ENCODE results near the gene PDE4D. TPM values are rescaled to one million over a fixed set of nuclear protein-coding genes. Genes with fewer than 3 reads are reported as not detected.

PDE4D gene
- total RNA-seq, 4 donors from 2014 or later: 6.0 to 36.2 (median 10.0) TPM

GRCh38 chr5:59089767-59090166, 803.8 kb downstream of the PDE4D start:
- TF ChIP-seq CTCF (IDR thresholded peaks at IDR 0.05) (no peak), POLR2A (IDR thresholded peaks at IDR 0.05) (no peak)
- Histone ChIP-seq H3K36me3 (no peaks in the 10 kb centered on the region), H3K4me1 (peaks cover 0 to 13% (median 0%) of the 10 kb centered on the region in 3 donors), H3K9me3 (no peaks in the 10 kb centered on the region), H3K27ac (no peak overlapping the region), H3K27me3 (no peaks in the 10 kb centered on the region), H3K4me3 (no peak overlapping the region)
- WGBS, 2 donors: 90 to 97% methylated on average over 3 of the region's 3 CpGs
- intact Hi-C loops (cut with DNase I): no loop called here
- no peak for DNase-seq

- Histone ChIP-seq H3K4me3 (no peak overlapping the region), H3K36me3 (no peaks in the 10 kb centered on the region), H3K27me3 (no peaks in the 10 kb centered on the region), H3K27ac (no peak overlapping the region), H3K4me1 (peaks cover 0 to 11% (median 0%) of the 10 kb centered on the region in 3 donors), H3K9me3 (no peaks in the 10 kb centered on the region)
- DNase-seq: no peak
- intact Hi-C loops (cut with DNase I): no loop called here
- no peak for TF ChIP-seq POLR2A (IDR thresholded peaks at IDR 0.05)
Measured at GRCh38 chr5:59088546-59088945, 805.0 kb downstream of the PDE4D start.

DNA sequence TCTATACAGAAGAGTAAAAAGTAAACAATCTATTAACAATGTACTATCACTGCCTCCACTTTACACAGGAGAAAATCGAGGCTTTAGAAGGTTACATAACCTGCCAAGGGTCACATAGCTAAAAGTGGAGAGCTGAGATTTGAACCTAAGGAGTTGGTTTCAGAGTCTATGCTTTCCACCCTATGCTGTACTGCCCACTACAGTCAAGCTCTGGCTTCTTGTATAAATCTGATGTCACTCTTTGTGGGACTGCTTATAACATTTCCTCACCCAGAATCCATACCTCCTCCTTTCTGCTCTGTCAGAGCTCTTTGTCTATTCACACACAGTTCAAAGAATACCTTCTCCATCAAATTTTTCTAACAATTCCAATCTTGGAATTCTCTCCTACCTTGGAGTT, 807.5 kb downstream of the PDE4D start:
- H3K27me3 ChIP-seq: no peaks in the 10 kb centered on the region
- TF ChIP-seq POLR2A (IDR thresholded peaks at IDR 0.05): no peak
- no peak for TF ChIP-seq CTCF (IDR thresholded peaks at IDR 0.05)
- H3K36me3 ChIP-seq: no peaks in the 10 kb centered on the region
- H3K9me3 ChIP-seq: no peaks in the 10 kb centered on the region
- intact Hi-C loops (cut with DNase I): no loop called here
- no peak overlapping the region for H3K4me3 ChIP-seq
- 53 to 68% methylated on average over 1 of the region's 1 CpG for WGBS, 2 donors
- DNase-seq: no peak
- H3K4me1 ChIP-seq: no peaks in the 10 kb centered on the region
- no peak overlapping the region for H3K27ac ChIP-seq

GRCh38 chr5:59081693-59082092, 811.8 kb downstream of the PDE4D start:
- H3K36me3 ChIP-seq: no peaks in the 10 kb centered on the region
- DNase-seq: no peak
- intact Hi-C loops (cut with DNase I): no loop called here
- H3K4me3 ChIP-seq: no peak overlapping the region
- H3K27me3 ChIP-seq: no peaks in the 10 kb centered on the region
- no peaks in the 10 kb centered on the region for H3K4me1 ChIP-seq
- no peak overlapping the region for H3K27ac ChIP-seq
- no peak for TF ChIP-seq CTCF (IDR thresholded peaks at IDR 0.05)
- TF ChIP-seq POLR2A (IDR thresholded peaks at IDR 0.05): no peak
- no peaks in the 10 kb centered on the region for H3K9me3 ChIP-seq
- 67 to 90% methylated on average over 1 of the region's 1 CpG for WGBS, 2 donors

- H3K9me3 ChIP-seq: no peaks in the 10 kb centered on the region
- H3K4me3 ChIP-seq: no peak overlapping the region
- no peaks in the 10 kb centered on the region for H3K36me3 ChIP-seq
- H3K27me3 ChIP-seq: no peaks in the 10 kb centered on the region
- intact Hi-C loops (cut with DNase I): no loop called here
- TF ChIP-seq CTCF (IDR thresholded peaks at IDR 0.05): no peak
- no peak for TF ChIP-seq POLR2A (IDR thresholded peaks at IDR 0.05)
- peak overlapping the region in 1 of 4 donors; percentile 26 for H3K27ac ChIP-seq
- WGBS, 2 donors: 58 to 64% methylated on average over 7 of the region's 7 CpGs
- H3K4me1 ChIP-seq: no peaks in the 10 kb centered on the region
- no peak for DNase-seq
Measured at GRCh38 chr5:59079622-59080620, 813.6 kb downstream of the PDE4D start.

All from esophagus squamous epithelium (tissue), 5 donors.